ENCODE measurements around the gene OPCML. TPM values are rescaled to one million over a fixed set of nuclear protein-coding genes. Genes with fewer than 3 reads are reported as not detected.

Gene OPCML
- total RNA-seq, 1 donor from 2014 or later, result 4.1 TPM

- peaks cover 32% of the 10 kb centered on the region for H3K4me1 Mint-ChIP-seq (ENCODE audit: unreplicated experiment)
- no peaks in the 10 kb centered on the region for H3K9me3 Mint-ChIP-seq (ENCODE audit: unreplicated experiment)
- no peaks in the 10 kb centered on the region for H3K27me3 Mint-ChIP-seq (ENCODE audit: unreplicated experiment)
- no peak overlapping the region for H3K4me3 Mint-ChIP-seq (ENCODE audit: unreplicated experiment)
- no peaks in the 10 kb centered on the region for H3K36me3 Mint-ChIP-seq (ENCODE audit: low read depth, unreplicated experiment)
- no peak for TF ChIP-seq CTCF (IDR thresholded peaks at IDR 0.05; ENCODE audit: unreplicated experiment)
- H3K27ac Mint-ChIP-seq (ENCODE audit: unreplicated experiment), result no peak overlapping the region
- no peak for DNase-seq (ENCODE audit: low spot score)
These were observed 860.4 kb downstream of the OPCML start for GRCh38 chr11:132671851-132672370.

- H3K27ac Mint-ChIP-seq (ENCODE audit: unreplicated experiment), result no peak overlapping the region
- H3K36me3 Mint-ChIP-seq (ENCODE audit: low read depth, unreplicated experiment), result peaks cover 1% of the 10 kb centered on the region
- no peaks in the 10 kb centered on the region for H3K27me3 Mint-ChIP-seq (ENCODE audit: unreplicated experiment)
- no peaks in the 10 kb centered on the region for H3K9me3 Mint-ChIP-seq (ENCODE audit: unreplicated experiment)
- no peak for DNase-seq (ENCODE audit: low spot score)
- H3K4me1 Mint-ChIP-seq (ENCODE audit: unreplicated experiment), result peaks cover 32% of the 10 kb centered on the region
- no peak for TF ChIP-seq CTCF (IDR thresholded peaks at IDR 0.05; ENCODE audit: unreplicated experiment)
- H3K4me3 Mint-ChIP-seq (ENCODE audit: unreplicated experiment), result no peak overlapping the region
These were observed 861.2 kb downstream of the OPCML start for GRCh38 chr11:132670921-132671675.

- no peak for TF ChIP-seq CTCF (IDR thresholded peaks at IDR 0.05; ENCODE audit: unreplicated experiment)
- Mint-ChIP-seq H3K9me3 (ENCODE audit: unreplicated experiment) (no peaks in the 10 kb centered on the region), H3K4me1 (ENCODE audit: unreplicated experiment) (peaks cover 32% of the 10 kb centered on the region), H3K4me3 (ENCODE audit: unreplicated experiment) (no peak overlapping the region), H3K36me3 (ENCODE audit: low read depth, unreplicated experiment) (peaks cover 3% of the 10 kb centered on the region), H3K27me3 (ENCODE audit: unreplicated experiment) (no peaks in the 10 kb centered on the region), H3K27ac (ENCODE audit: unreplicated experiment) (no peak overlapping the region)
- DNase-seq (ENCODE audit: low spot score), result no peak
These were observed 862.4 kb downstream of the OPCML start for GRCh38 chr11:132669949-132670348.

- H3K27me3 Mint-ChIP-seq (ENCODE audit: unreplicated experiment), result no peaks in the 10 kb centered on the region
- DNase-seq (ENCODE audit: low spot score), result no peak
- no peak overlapping the region for H3K27ac Mint-ChIP-seq (ENCODE audit: unreplicated experiment)
- H3K36me3 Mint-ChIP-seq (ENCODE audit: low read depth, unreplicated experiment), result peaks cover 3% of the 10 kb centered on the region
- TF ChIP-seq CTCF (IDR thresholded peaks at IDR 0.05; ENCODE audit: unreplicated experiment), result no peak
- no peaks in the 10 kb centered on the region for H3K9me3 Mint-ChIP-seq (ENCODE audit: unreplicated experiment)
- H3K4me1 Mint-ChIP-seq (ENCODE audit: unreplicated experiment), result no peaks in the 10 kb centered on the region
- no peak overlapping the region for H3K4me3 Mint-ChIP-seq (ENCODE audit: unreplicated experiment)
These were observed 867.1 kb downstream of the OPCML start for GRCh38 chr11:132665205-132665604.

- H3K4me3 Mint-ChIP-seq (ENCODE audit: unreplicated experiment), result no peak overlapping the region
- peaks cover 3% of the 10 kb centered on the region for H3K27me3 Mint-ChIP-seq (ENCODE audit: unreplicated experiment)
- TF ChIP-seq CTCF (IDR thresholded peaks at IDR 0.05; ENCODE audit: unreplicated experiment), result no peak
These were observed 873.6 kb downstream of the OPCML start for GRCh38 chr11:132658696-132659095.

More at GRCh38 chr11:132658696-132659095, 873.6 kb downstream of the OPCML start:
- no peak overlapping the region for H3K27ac Mint-ChIP-seq (ENCODE audit: unreplicated experiment)
- DNase-seq (ENCODE audit: low spot score), result no peak
- H3K9me3 Mint-ChIP-seq (ENCODE audit: unreplicated experiment), result no peaks in the 10 kb centered on the region
- H3K36me3 Mint-ChIP-seq (ENCODE audit: low read depth, unreplicated experiment), result no peaks in the 10 kb centered on the region
- no peaks in the 10 kb centered on the region for H3K4me1 Mint-ChIP-seq (ENCODE audit: unreplicated experiment)
